Spleen (tissue), 7 donors: ENCODE data around the gene KCND3.

Source experiments
- POLR2A ChIP-seq, 3 donors: fragments of 450-650 bp; IDR thresholded peaks; one replicate each; pipeline ENCODE4 v1.5.1; 2017; ENCODE audit warnings: antibody characterized with exemption in 3 of 3, mild to moderate bottlenecking in 1 of 3
- TF ChIP-seq, protein P1 (sequence below), 11 experiments: fragments of 200-600 bp in 7 of 11; fragments of 450-650 bp in 4 of 11; sonication (generic) in 4 of 11; IDR thresholded peaks in 8 of 11; conservative IDR thresholded peaks in 3 of 11; 1 replicate in 7 of 11; 2 replicates in 4 of 11; pipeline versions ENCODE4 v1.4.0 to v1.8.0; 2016 to 2021; ENCODE audit warnings: antibody characterized with exemption in 11 of 11, inconsistent platforms in 4 of 11, mild to moderate bottlenecking in 1 of 11
- donor health status: DM: no; HTN: no; CAD: no; lungs with moderate emphysema.
- donor health status: DM: no; HTN: no; CAD: no.
- donor health status: DM: no; HTN: no; CAD: no.

DNA sequence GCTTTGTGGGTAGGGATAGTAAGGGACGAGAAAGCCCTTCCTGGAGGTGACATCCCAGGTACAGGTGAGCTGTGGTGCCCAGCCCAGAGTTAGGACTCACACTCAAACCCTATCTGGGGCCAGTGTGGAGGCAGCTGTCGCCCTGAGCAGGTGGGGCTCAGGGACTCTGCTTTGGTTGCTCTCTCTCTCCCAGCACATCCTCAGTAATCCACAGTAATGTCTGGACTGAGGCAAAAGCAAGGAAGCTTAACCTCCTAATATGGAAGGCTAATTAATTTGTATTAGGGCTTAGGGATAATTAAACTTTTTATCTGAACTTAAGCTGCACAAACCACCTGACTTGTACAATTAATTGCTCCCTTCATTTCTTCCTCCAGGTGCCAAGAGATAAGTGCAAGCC, 195.5 kb downstream of the KCND3 start:
- TF ChIP-seq, protein P1, sequence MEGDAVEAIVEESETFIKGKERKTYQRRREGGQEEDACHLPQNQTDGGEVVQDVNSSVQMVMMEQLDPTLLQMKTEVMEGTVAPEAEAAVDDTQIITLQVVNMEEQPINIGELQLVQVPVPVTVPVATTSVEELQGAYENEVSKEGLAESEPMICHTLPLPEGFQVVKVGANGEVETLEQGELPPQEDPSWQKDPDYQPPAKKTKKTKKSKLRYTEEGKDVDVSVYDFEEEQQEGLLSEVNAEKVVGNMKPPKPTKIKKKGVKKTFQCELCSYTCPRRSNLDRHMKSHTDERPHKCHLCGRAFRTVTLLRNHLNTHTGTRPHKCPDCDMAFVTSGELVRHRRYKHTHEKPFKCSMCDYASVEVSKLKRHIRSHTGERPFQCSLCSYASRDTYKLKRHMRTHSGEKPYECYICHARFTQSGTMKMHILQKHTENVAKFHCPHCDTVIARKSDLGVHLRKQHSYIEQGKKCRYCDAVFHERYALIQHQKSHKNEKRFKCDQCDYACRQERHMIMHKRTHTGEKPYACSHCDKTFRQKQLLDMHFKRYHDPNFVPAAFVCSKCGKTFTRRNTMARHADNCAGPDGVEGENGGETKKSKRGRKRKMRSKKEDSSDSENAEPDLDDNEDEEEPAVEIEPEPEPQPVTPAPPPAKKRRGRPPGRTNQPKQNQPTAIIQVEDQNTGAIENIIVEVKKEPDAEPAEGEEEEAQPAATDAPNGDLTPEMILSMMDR (IDR thresholded peaks at IDR 0.05 in 8 of 11, conservative IDR thresholded peaks at IDR 0.05 in 3 of 11), result no peak
- TF ChIP-seq POLR2A (IDR thresholded peaks at IDR 0.05), result no peak
